WTC11 (cell line): ENCODE data around the gene PSMB11.

Experiments
- CTCF ChIP-seq: fragments of 200-600 bp; IDR thresholded peaks from 2 replicates; pipeline ENCODE4 v1.8.0; 2022; ENCODE audit warnings: antibody characterized with exemption
- MAX ChIP-seq: sonication (generic); formaldehyde crosslinking; IDR thresholded peaks from 2 replicates; pipeline ENCODE4 v1.8.0; 2022; ENCODE audit warnings: mild to moderate bottlenecking, missing genetic modification reagents

GRCh38 chr14:23017091-23017490, 24.9 kb upstream of the PSMB11 start:
- TF ChIP-seq MAX, result no peak
- no peak for TF ChIP-seq CTCF
